CD14-positive monocyte (primary cell): ENCODE data around the gene TGM1. TPM values are rescaled to one million over a fixed set of nuclear protein-coding genes. Genes with fewer than 3 reads are reported as not detected.

Experiments
- DNase-seq, 3 donors: peaks; one replicate each; pipeline ENCODE4 v3.0.0-alpha.2; 2011 to 2022
- H2AFZ ChIP-seq: 2 replicates; pipeline ENCODE4 v1.6.0; 2012; ENCODE audit warnings: mild to moderate bottlenecking, low read depth, low read length, inconsistent platforms; ENCODE audit not compliant: insufficient read depth, poor library complexity, severe bottlenecking
- H3K27ac ChIP-seq, 2 donors: 1 replicate in 1 of 2; 2 replicates in 1 of 2; pipeline ENCODE4 v1.5.1; 2012 to 2013; ENCODE audit warnings: low read length in 2 of 2, control low read depth in 1 of 2, inconsistent platforms in 1 of 2, low read depth in 1 of 2, mild to moderate bottlenecking in 1 of 2
- H3K27me3 ChIP-seq, 2 donors: one replicate each; pipeline versions ENCODE4 v1.6.0 to v1.6.1; 2011 to 2013; ENCODE audit warnings: low read length in 2 of 2; ENCODE audit not compliant: control insufficient read depth in 2 of 2, insufficient read depth in 2 of 2
- H3K36me3 ChIP-seq, 2 donors: replicated peaks in 1 of 2; 1 replicate in 1 of 2; 2 replicates in 1 of 2; pipeline versions ENCODE4 v1.5.1 to v1.6.1; 2012 to 2013; ENCODE audit warnings: low read length in 2 of 2, control low read depth in 1 of 2, inconsistent platforms in 1 of 2, mild to moderate bottlenecking in 1 of 2; ENCODE audit not compliant: insufficient read depth in 2 of 2, control insufficient read depth in 1 of 2
- H3K4me1 ChIP-seq, 2 donors: 1 replicate in 1 of 2; 2 replicates in 1 of 2; pipeline versions ENCODE4 v1.5.1 to v1.6.1; 2012 to 2013; ENCODE audit warnings: low read length in 2 of 2, control low read depth in 1 of 2, inconsistent platforms in 1 of 2, mild to moderate bottlenecking in 1 of 2, moderate library complexity in 1 of 2; ENCODE audit not compliant: insufficient read depth in 2 of 2, control insufficient read depth in 1 of 2
- H3K4me2 ChIP-seq: replicated peaks from 2 replicates; pipeline ENCODE3; 2012; ENCODE audit warnings: low read length, moderate library complexity, mild to moderate bottlenecking; ENCODE audit not compliant: poor library complexity, severe bottlenecking; ENCODE audit errors: extremely low read depth
- H3K4me3 ChIP-seq, 3 experiments: fragments of 200-600 bp in 1 of 3; sonication (generic) in 1 of 3; replicated peaks in 1 of 3; 1 replicate in 2 of 3; 2 replicates in 1 of 3; pipeline ENCODE4 v1.5.1; 2011 to 2013; ENCODE audit warnings: low read length in 3 of 3, mild to moderate bottlenecking in 3 of 3, control low read depth in 2 of 3, low read depth in 2 of 3, inconsistent platforms in 1 of 3, moderate library complexity in 1 of 3
- H3K79me2 ChIP-seq: 2 replicates; pipeline ENCODE4 v1.6.0; 2012; ENCODE audit warnings: mild to moderate bottlenecking, control low read depth, inconsistent platforms, low read length, moderate library complexity; ENCODE audit not compliant: insufficient read depth
- H3K9ac ChIP-seq: 2 replicates; pipeline ENCODE4 v1.6.0; 2017; ENCODE audit warnings: low read length, mild to moderate bottlenecking; ENCODE audit not compliant: insufficient read depth, poor library complexity, severe bottlenecking
- H3K9me3 ChIP-seq, 2 donors: replicated peaks in 1 of 2; 1 replicate in 1 of 2; 2 replicates in 1 of 2; pipeline versions ENCODE4 v1.5.1 to v1.6.1; 2012 to 2013; ENCODE audit warnings: low read length in 2 of 2, control low read depth in 1 of 2; ENCODE audit not compliant: control insufficient read depth in 1 of 2, insufficient read depth in 1 of 2
- H4K20me1 ChIP-seq: 2 replicates; pipeline ENCODE4 v1.6.0; 2012; ENCODE audit warnings: mild to moderate bottlenecking, low read length, control low read depth, moderate library complexity; ENCODE audit not compliant: insufficient read depth
- H3K27ac Mint-ChIP-seq, 7 donors: one replicate each; pipeline ENCODE4 v1.8.0; 2020; ENCODE audit warnings: mild to moderate bottlenecking in 7 of 7, mixed read lengths in 7 of 7, moderate library complexity in 6 of 7, inconsistent platforms in 2 of 7
- H3K27me3 Mint-ChIP-seq, 3 donors: one replicate each; pipeline ENCODE4 v1.8.0; 2021 to 2022; ENCODE audit warnings: low read depth in 3 of 3, mild to moderate bottlenecking in 3 of 3, mixed read lengths in 3 of 3, moderate library complexity in 3 of 3, inconsistent platforms in 1 of 3
- H3K36me3 Mint-ChIP-seq, 2 donors: one replicate each; pipeline ENCODE4 v1.8.0; 2020; ENCODE audit warnings: mixed read lengths in 2 of 2, inconsistent platforms in 1 of 2, mild to moderate bottlenecking in 1 of 2
- H3K4me1 Mint-ChIP-seq: one replicate; pipeline ENCODE4 v1.8.0; 2020; ENCODE audit warnings: mild to moderate bottlenecking, mixed read lengths
- H3K4me3 Mint-ChIP-seq, 2 donors: one replicate each; pipeline ENCODE4 v1.8.0; 2020; ENCODE audit warnings: mild to moderate bottlenecking in 2 of 2, mixed read lengths in 2 of 2, moderate library complexity in 1 of 2
- H3K9me3 Mint-ChIP-seq, 7 donors: one replicate each; pipeline ENCODE4 v1.8.0; 2020 to 2022; ENCODE audit warnings: mixed read lengths in 7 of 7, mild to moderate bottlenecking in 6 of 7, moderate library complexity in 6 of 7, inconsistent platforms in 2 of 7
- WGBS: methylation state at CpG from one replicate; pipeline ENCODE4 v1.1.5; 2013; ENCODE audit warnings: missing lambda C conversion rate; ENCODE audit not compliant: insufficient coverage; 5-methylcytosine and 5-hydroxymethylcytosine counted together
- intact Hi-C, 2 donors: fragments of 100-400 bp; cut with micrococcal nuclease; formaldehyde crosslinking; loops; one replicate each; pipeline versions ENCODE4 v1.15.0 to v1.15.1; 2023
- polyA plus RNA-seq, 3 donors: library from polyadenylated mRNA; depleted of rRNA in 1 of 3; unstranded in 2 of 3; stranded (reverse) in 1 of 3; fragments of 300-500 nt in 2 of 3; fragments of >200 nt in 1 of 3; fragmentation: Illumina TruSeq in 2 of 3; gene quantifications; 1 replicate in 2 of 3; 2 replicates in 1 of 3; pipeline ENCODE4 v1.2.3, GENCODE V29; 2012 to 2021
- TF ChIP-seq, protein P1 (sequence below): fragments of 200-600 bp; IDR thresholded peaks from one replicate; pipeline ENCODE4 v1.8.0; 2022; ENCODE audit warnings: antibody characterized with exemption, mild to moderate bottlenecking

TGM1 gene
- polyA plus RNA-seq, 3 donors: 7.8 TPM; not detected in 2

DNA sequence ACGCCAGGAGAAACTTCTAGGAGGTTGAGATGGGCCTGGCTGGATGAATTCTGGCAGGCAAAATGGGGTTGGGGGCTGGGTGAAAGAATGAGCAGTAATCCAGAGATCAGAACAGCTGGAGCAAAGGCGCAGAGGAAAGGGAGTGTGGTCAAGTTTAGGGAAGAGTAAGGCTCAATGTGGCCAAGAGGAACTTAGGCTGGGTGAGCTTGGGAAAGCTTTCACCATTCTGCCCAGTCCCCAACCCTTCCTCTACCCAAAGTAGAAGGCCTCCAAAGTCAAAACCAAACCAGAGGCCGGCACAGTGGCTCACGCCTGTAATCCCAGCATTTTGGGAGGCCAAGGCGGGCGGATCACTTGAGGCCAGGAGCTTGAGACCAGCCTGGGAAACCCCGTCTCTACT lies 18.7 kb upstream of the TGM1 start:
- Mint-ChIP-seq H3K27ac (peak overlapping the region; percentile 37 to 93 (median 83)), H3K4me3 (peak overlapping the region in 1 of 2 donors; percentile 23), H3K4me1 (peaks cover 65% of the 10 kb centered on the region), H3K27me3 (peaks cover 0 to 4% (median 3%) of the 10 kb centered on the region in 3 donors), H3K36me3 (peaks cover 8 to 14% of the 10 kb centered on the region in 2 donors), H3K9me3 (peaks cover 0 to 5% (median 0%) of the 10 kb centered on the region in 7 donors)
- Histone ChIP-seq H3K9me3 (no peaks in the 10 kb centered on the region), H3K27me3 (no peaks in the 10 kb centered on the region), H3K4me3 (peak overlapping the region in 1 of 3 experiments; percentile 3), H3K9ac (no peak overlapping the region), H3K79me2 (peaks cover 42% of the 10 kb centered on the region), H3K4me2 (no peak overlapping the region), H3K27ac (peak overlapping the region; percentile 38 to 98), H4K20me1 (no peaks in the 10 kb centered on the region), H3K4me1 (peaks cover 62 to 63% of the 10 kb centered on the region in 2 donors), H3K36me3 (no peaks in the 10 kb centered on the region), H2AFZ (no peak overlapping the region)
- peak in 2 of 3 donors; percentile 43 to 52 for DNase-seq
- WGBS: 96% methylated on average over 4 of the region's 7 CpGs
- TF ChIP-seq, protein P1, sequence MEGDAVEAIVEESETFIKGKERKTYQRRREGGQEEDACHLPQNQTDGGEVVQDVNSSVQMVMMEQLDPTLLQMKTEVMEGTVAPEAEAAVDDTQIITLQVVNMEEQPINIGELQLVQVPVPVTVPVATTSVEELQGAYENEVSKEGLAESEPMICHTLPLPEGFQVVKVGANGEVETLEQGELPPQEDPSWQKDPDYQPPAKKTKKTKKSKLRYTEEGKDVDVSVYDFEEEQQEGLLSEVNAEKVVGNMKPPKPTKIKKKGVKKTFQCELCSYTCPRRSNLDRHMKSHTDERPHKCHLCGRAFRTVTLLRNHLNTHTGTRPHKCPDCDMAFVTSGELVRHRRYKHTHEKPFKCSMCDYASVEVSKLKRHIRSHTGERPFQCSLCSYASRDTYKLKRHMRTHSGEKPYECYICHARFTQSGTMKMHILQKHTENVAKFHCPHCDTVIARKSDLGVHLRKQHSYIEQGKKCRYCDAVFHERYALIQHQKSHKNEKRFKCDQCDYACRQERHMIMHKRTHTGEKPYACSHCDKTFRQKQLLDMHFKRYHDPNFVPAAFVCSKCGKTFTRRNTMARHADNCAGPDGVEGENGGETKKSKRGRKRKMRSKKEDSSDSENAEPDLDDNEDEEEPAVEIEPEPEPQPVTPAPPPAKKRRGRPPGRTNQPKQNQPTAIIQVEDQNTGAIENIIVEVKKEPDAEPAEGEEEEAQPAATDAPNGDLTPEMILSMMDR: no peak
- intact Hi-C loops: no loop called here

DNA sequence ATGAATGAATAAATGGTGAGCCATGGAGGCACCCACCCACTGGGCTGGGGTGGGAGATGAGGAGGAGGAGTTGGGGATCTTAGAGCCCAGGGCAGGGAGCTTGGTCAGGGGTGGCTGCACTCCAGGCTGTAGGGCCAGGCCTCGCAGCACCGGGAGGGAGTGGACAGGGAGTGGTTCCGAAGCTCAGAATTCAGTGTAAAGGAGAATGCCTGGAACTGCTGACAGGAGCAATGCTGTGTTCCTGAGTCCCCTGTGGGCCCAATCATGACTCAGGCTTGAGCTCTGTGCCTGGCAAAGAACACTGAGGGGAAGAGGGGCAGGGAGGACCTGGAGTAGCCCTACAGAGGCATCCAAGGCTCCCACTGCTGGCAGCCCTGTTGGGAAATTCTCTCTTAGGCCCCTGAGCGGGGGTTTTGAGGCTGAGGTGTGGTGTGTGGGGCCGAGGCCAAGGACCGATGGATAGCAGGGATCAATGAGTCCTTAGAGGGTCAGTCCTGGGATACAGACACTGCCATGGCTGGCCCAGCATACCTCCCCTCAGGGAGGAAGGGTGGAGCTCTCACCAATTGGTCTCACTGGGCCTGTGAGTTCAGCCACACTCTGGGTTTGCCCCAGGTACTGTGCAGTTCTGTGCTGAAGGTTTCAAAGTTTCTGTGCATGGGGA lies 18.0 kb upstream of the TGM1 start:
- no peak overlapping the region for H3K9ac ChIP-seq
- H3K27ac ChIP-seq: peak overlapping the region in 1 of 2 donors; percentile 98
- H3K9me3 ChIP-seq: no peaks in the 10 kb centered on the region
- Mint-ChIP-seq H3K27me3 (peaks cover 0 to 4% (median 3%) of the 10 kb centered on the region in 3 donors), H3K36me3 (peaks cover 4 to 10% of the 10 kb centered on the region in 2 donors), H3K9me3 (peaks cover 0 to 5% (median 0%) of the 10 kb centered on the region in 7 donors), H3K4me3 (no peak overlapping the region), H3K4me1 (peaks cover 71% of the 10 kb centered on the region), H3K27ac (peak overlapping the region; percentile 15 to 93 (median 83))
- H4K20me1 ChIP-seq: no peaks in the 10 kb centered on the region
- DNase-seq: no peak
- H2AFZ ChIP-seq: no peak overlapping the region
- intact Hi-C loops: no loop called here
- no peaks in the 10 kb centered on the region for H3K36me3 ChIP-seq
- H3K4me3 ChIP-seq: peak overlapping the region in 1 of 3 experiments; percentile 3
- H3K79me2 ChIP-seq: peaks cover 47% of the 10 kb centered on the region
- peaks cover 69 to 70% of the 10 kb centered on the region in 2 donors for H3K4me1 ChIP-seq
- WGBS: 96% methylated on average over 3 of the region's 6 CpGs
- no peak overlapping the region for H3K4me2 ChIP-seq
- TF ChIP-seq, protein P1: no peak
- no peaks in the 10 kb centered on the region for H3K27me3 ChIP-seq
